ENCODE data around the gene ZFYVE19. TPM values are rescaled to one million over a fixed set of nuclear protein-coding genes. Genes with fewer than 3 reads are reported as not detected.

ZFYVE19 gene
- polyA plus RNA-seq, 2 donors = 22.5 to 45.5 TPM

DNA sequence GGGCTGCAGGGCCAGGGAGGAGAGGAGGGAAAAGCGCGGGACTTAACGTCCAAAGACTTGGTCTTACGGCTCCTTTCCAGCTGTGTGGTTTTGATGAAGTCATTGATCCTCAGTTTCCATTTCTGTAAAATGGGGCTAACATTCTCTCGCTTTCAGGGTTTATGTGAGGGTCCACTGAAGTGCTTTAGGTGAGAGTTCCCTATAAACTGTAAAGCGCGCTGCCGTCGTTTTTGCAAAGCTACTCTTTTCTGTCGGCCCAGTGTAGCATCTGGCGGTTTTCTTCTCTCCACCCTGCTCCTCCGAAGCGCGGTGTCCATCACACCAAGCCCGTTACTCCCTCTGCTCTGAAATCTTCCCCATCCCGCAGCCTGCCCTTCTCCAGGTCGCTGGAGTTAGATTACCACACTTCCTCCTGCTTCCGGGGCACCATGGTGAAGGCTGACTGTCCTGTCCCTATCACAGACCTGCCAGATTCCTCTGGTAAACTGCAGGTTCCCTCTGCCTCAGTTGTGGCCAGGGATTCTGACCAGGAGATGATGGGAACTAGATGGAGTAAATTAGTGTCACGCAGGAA is 1.1 kb downstream of the ZFYVE19 start:
- Histone ChIP-seq H3K9me3 (ENCODE audit: control insufficient read depth in 2 of 2, insufficient read depth in 1 of 2, low read depth in 1 of 2, low read length in 1 of 2) (no peaks in the 10 kb centered on the region), H3K27me3 (ENCODE audit: control insufficient read depth in 1 of 2, insufficient read depth in 2 of 2, low read length in 2 of 2) (no peaks in the 10 kb centered on the region), H3K4me3 (ENCODE audit: low read depth in 1 of 2, low read length in 2 of 2) (peak overlapping the region; percentile 93 to 98), H3K4me1 (ENCODE audit: control insufficient read depth in 2 of 2, insufficient read depth in 2 of 2, low read length in 1 of 2) (peaks cover 2% of the 10 kb centered on the region in 2 donors), H3K27ac (ENCODE audit: low read depth in 2 of 2, low read length in 1 of 2) (peak overlapping the region; percentile 72 to 80), H3K36me3 (ENCODE audit: control insufficient read depth in 2 of 2, insufficient read depth in 2 of 2, low read length in 1 of 2) (peaks cover 3 to 22% of the 10 kb centered on the region in 2 donors)
- 19 to 57% methylated on average over 19 of the region's 19 CpGs for WGBS, 2 donors

DNA sequence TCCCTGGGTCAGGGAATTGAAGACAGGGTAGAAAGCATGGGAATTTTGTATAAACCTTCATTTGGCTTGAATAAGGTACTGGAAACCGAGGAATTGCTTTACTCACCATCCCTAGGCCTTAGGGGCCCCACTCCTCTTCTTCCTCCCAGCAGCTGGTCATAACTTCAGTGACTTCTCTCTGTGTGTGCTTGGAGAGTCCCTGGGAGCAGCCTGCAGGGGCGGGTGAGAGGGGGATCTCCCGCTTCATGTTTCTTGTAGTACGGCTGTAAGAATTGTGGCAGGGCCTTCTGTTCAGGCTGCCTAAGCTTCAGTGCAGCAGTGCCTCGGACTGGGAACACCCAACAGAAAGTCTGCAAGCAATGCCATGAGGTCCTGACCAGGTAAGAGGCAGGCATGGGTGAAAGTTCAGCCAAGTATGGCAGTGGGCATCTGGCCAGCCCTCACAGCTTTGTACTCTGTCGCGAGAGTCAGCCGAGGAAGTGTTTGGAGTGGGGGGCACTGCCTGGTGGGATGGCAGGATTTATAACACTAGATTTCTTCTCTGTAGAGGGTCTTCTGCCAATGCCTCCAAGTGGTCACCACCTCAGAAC is 2.1 kb downstream of the ZFYVE19 start:
- 75 to 76% methylated on average over 8 of the region's 8 CpGs for WGBS, 2 donors

DNA sequence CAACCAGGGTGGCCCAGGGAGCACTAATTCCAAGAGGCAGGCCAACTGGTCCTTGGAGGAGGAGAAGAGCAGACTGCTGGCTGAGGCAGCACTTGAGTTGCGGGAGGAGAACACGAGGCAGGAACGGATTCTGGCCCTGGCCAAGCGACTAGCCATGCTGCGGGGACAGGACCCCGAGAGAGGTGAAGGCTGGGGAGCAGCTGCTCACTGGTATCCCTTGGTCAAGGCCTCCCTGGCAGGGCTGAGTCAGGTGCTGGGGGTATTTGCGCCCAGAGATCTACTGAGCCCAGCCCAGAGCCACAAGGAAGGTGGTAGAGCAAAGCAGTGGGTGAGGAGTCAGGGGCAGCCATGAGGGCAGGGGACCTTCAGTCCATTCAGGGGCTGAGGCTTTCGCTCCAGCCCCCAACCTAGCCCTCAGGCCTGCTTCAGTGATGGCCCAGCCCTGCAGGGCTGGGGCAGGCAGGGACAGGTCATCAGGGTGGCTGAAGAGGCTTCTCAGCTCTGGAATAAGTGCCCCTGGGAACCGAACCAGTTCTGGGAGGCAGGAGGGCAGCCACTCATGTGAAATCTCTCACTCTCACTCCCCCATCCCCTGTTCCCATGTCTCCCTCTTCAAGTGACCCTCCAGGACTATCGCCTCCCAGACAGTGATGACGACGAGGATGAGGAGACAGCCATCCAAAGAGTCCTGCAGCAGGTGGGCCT is 6.0 kb downstream of the ZFYVE19 start:
- Histone ChIP-seq H3K27ac (ENCODE audit: low read depth in 2 of 2, low read length in 1 of 2) (no peak overlapping the region), H3K9me3 (ENCODE audit: control insufficient read depth in 2 of 2, insufficient read depth in 1 of 2, low read depth in 1 of 2, low read length in 1 of 2) (no peaks in the 10 kb centered on the region), H3K4me1 (ENCODE audit: control insufficient read depth in 2 of 2, insufficient read depth in 2 of 2, low read length in 1 of 2) (peaks cover 0 to 2% of the 10 kb centered on the region in 2 donors), H3K27me3 (ENCODE audit: control insufficient read depth in 1 of 2, insufficient read depth in 2 of 2, low read length in 2 of 2) (no peaks in the 10 kb centered on the region), H3K36me3 (ENCODE audit: control insufficient read depth in 2 of 2, insufficient read depth in 2 of 2, low read length in 1 of 2) (peaks cover 3 to 37% of the 10 kb centered on the region in 2 donors), H3K4me3 (ENCODE audit: low read depth in 1 of 2, low read length in 2 of 2) (no peak overlapping the region)
- WGBS, 2 donors = 95 to 96% methylated on average over 12 of the region's 12 CpGs

More for the DNA sequence above, 2.1 kb downstream of the ZFYVE19 start:
- H3K4me3 ChIP-seq (ENCODE audit: low read depth in 1 of 2, low read length in 2 of 2) = no peak overlapping the region
- no peaks in the 10 kb centered on the region for H3K9me3 ChIP-seq (ENCODE audit: control insufficient read depth in 2 of 2, insufficient read depth in 1 of 2, low read depth in 1 of 2, low read length in 1 of 2)
- peaks cover 3 to 32% of the 10 kb centered on the region in 2 donors for H3K36me3 ChIP-seq (ENCODE audit: control insufficient read depth in 2 of 2, insufficient read depth in 2 of 2, low read length in 1 of 2)
- H3K4me1 ChIP-seq (ENCODE audit: control insufficient read depth in 2 of 2, insufficient read depth in 2 of 2, low read length in 1 of 2) = peaks cover 2% of the 10 kb centered on the region in 2 donors
- no peak overlapping the region for H3K27ac ChIP-seq (ENCODE audit: low read depth in 2 of 2, low read length in 1 of 2)
- H3K27me3 ChIP-seq (ENCODE audit: control insufficient read depth in 1 of 2, insufficient read depth in 2 of 2, low read length in 2 of 2) = no peaks in the 10 kb centered on the region

DNA sequence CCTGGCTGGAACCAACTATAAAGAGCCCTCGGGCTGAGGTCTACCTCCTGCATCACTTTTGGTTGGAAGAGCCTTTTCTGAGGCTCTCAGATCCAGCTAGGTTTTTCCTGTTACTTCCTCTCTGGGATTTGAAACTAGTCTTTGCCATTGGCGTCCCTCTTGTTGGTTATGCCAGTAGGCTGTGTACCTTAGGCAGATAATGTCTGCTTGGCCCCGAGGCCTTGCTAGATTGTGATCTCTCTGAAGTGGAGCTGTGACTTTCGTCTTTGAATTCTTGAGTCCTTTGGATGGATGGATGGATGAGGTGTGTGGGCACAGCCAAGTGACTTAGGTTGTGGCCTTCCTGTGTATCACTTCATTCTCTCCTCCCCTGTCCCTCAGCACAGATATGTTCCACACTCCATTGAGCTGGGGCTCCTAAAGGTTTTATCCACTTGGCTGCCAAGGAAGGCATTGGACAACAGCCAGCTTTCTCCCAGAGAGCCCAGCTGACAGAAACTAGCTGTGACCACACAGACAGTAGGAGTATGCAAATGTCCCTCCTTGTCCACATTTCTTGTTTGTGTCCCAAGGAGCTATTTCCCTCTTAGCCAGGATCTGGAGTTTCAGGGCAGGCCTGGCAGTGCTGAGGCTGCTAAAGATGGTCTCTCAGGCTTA is 8.3 kb downstream of the ZFYVE19 start:
- H3K4me1 ChIP-seq (ENCODE audit: control insufficient read depth in 2 of 2, insufficient read depth in 2 of 2, low read length in 1 of 2) = no peaks in the 10 kb centered on the region
- H3K4me3 ChIP-seq (ENCODE audit: low read depth in 1 of 2, low read length in 2 of 2) = no peak overlapping the region
- no peaks in the 10 kb centered on the region for H3K9me3 ChIP-seq (ENCODE audit: control insufficient read depth in 2 of 2, insufficient read depth in 1 of 2, low read depth in 1 of 2, low read length in 1 of 2)
- H3K27me3 ChIP-seq (ENCODE audit: control insufficient read depth in 1 of 2, insufficient read depth in 2 of 2, low read length in 2 of 2) = no peaks in the 10 kb centered on the region
- H3K36me3 ChIP-seq (ENCODE audit: control insufficient read depth in 2 of 2, insufficient read depth in 2 of 2, low read length in 1 of 2) = peaks cover 0 to 26% of the 10 kb centered on the region in 2 donors
- WGBS, 2 donors = 73 to 88% methylated on average over 4 of the region's 4 CpGs
- no peak overlapping the region for H3K27ac ChIP-seq (ENCODE audit: low read depth in 2 of 2, low read length in 1 of 2)

DNA sequence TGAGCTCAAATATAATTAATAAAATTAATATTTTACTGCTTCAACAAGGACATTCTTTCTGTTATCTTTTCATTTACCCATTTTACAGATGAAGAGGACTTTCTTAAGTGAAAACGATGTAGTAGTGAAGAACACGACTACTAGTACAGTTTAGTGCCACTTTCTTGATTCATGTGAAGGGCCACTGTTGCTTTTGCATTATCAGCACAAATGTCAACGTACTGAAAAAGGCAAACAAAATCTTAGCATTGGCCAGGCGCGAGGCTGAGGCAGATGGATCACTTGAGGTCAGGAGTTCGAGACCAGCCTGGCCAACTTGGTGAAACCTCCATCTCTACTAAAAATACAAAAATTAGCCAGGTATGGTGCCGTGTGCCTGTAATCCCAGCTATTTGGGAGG is 12.2 kb downstream of the ZFYVE19 start:
- WGBS, 2 donors = 72 to 74% methylated on average over 7 of the region's 7 CpGs

DNA sequence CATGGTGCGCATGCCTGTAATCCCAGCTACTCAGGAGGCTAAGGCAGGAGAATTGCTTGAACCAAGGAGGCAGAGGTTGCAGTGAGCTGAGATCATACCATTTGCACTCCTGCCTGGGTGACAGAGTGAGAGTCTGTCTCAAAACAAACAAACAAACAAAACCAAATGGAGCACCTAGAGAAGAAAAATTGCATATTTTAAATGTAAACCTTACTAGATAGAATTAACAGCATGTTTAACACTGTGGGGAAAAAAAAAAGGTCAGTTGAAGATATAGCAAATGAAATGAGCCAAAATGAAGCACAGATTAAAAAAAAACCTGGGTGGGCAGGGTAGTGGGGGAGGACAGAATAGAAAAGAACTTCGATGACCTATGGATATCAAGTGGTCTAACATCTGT is 14.3 kb downstream of the ZFYVE19 start:
- H3K36me3 ChIP-seq (ENCODE audit: control insufficient read depth in 2 of 2, insufficient read depth in 2 of 2, low read length in 1 of 2) = no peaks in the 10 kb centered on the region
- no peak overlapping the region for H3K27ac ChIP-seq (ENCODE audit: low read depth in 2 of 2, low read length in 1 of 2)
- H3K27me3 ChIP-seq (ENCODE audit: control insufficient read depth in 1 of 2, insufficient read depth in 2 of 2, low read length in 2 of 2) = no peaks in the 10 kb centered on the region
- no peak overlapping the region for H3K4me3 ChIP-seq (ENCODE audit: low read depth in 1 of 2, low read length in 2 of 2)
- WGBS, 2 donors = 90 to 93% methylated on average over 2 of the region's 2 CpGs
- H3K4me1 ChIP-seq (ENCODE audit: control insufficient read depth in 2 of 2, insufficient read depth in 2 of 2, low read length in 1 of 2) = no peaks in the 10 kb centered on the region
- no peaks in the 10 kb centered on the region for H3K9me3 ChIP-seq (ENCODE audit: control insufficient read depth in 2 of 2, insufficient read depth in 1 of 2, low read depth in 1 of 2, low read length in 1 of 2)

More for the DNA sequence above, 12.2 kb downstream of the ZFYVE19 start:
- Histone ChIP-seq H3K36me3 (ENCODE audit: control insufficient read depth in 2 of 2, insufficient read depth in 2 of 2, low read length in 1 of 2) (peaks cover 0 to 5% of the 10 kb centered on the region in 2 donors), H3K27ac (ENCODE audit: low read depth in 2 of 2, low read length in 1 of 2) (no peak overlapping the region), H3K4me1 (ENCODE audit: control insufficient read depth in 2 of 2, insufficient read depth in 2 of 2, low read length in 1 of 2) (no peaks in the 10 kb centered on the region), H3K9me3 (ENCODE audit: control insufficient read depth in 2 of 2, insufficient read depth in 1 of 2, low read depth in 1 of 2, low read length in 1 of 2) (no peaks in the 10 kb centered on the region), H3K27me3 (ENCODE audit: control insufficient read depth in 1 of 2, insufficient read depth in 2 of 2, low read length in 2 of 2) (no peaks in the 10 kb centered on the region), H3K4me3 (ENCODE audit: low read depth in 1 of 2, low read length in 2 of 2) (no peak overlapping the region)

DNA sequence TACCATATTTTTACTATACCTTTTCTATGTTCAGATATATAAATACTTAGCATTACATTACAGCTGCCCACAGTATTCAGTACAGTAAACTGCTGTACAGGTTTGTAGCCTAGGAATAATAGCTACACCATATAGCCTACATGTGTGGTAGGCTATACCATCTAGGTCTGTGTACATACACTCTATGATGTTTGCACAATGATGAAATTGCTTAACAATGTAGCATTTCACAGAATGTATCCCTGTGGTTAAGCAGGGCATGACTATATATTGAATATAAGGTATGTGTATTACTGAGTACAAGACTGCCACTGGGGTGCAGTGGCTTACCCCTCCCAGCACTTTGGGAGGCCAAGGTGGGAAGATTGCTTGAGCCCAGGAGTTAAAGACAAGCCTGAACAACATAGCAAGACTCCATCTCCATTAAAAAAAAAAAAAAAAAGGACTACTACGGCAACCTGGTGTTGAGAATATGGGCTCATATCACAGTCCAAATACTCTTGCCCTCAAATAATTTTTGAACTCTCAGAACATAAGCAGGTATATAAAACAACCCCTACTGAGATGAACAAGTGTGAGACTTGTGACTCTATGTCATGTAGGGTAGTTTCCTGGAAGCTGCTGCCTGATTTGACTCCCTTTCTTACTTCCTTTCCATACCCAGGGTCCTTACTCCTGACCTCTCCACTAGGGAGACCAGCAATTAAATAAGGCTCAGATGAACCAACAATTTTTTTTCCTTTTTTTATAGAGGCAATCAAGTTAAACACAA is 16.9 kb downstream of the ZFYVE19 start:
- Histone ChIP-seq H3K4me1 (ENCODE audit: control insufficient read depth in 2 of 2, insufficient read depth in 2 of 2, low read length in 1 of 2) (no peaks in the 10 kb centered on the region), H3K27me3 (ENCODE audit: control insufficient read depth in 1 of 2, insufficient read depth in 2 of 2, low read length in 2 of 2) (no peaks in the 10 kb centered on the region), H3K36me3 (ENCODE audit: control insufficient read depth in 2 of 2, insufficient read depth in 2 of 2, low read length in 1 of 2) (no peaks in the 10 kb centered on the region), H3K4me3 (ENCODE audit: low read depth in 1 of 2, low read length in 2 of 2) (no peak overlapping the region), H3K9me3 (ENCODE audit: control insufficient read depth in 2 of 2, insufficient read depth in 1 of 2, low read depth in 1 of 2, low read length in 1 of 2) (no peaks in the 10 kb centered on the region), H3K27ac (ENCODE audit: low read depth in 2 of 2, low read length in 1 of 2) (no peak overlapping the region)
- WGBS, 2 donors = 90 to 91% methylated on average over 1 of the region's 1 CpG

DNA sequence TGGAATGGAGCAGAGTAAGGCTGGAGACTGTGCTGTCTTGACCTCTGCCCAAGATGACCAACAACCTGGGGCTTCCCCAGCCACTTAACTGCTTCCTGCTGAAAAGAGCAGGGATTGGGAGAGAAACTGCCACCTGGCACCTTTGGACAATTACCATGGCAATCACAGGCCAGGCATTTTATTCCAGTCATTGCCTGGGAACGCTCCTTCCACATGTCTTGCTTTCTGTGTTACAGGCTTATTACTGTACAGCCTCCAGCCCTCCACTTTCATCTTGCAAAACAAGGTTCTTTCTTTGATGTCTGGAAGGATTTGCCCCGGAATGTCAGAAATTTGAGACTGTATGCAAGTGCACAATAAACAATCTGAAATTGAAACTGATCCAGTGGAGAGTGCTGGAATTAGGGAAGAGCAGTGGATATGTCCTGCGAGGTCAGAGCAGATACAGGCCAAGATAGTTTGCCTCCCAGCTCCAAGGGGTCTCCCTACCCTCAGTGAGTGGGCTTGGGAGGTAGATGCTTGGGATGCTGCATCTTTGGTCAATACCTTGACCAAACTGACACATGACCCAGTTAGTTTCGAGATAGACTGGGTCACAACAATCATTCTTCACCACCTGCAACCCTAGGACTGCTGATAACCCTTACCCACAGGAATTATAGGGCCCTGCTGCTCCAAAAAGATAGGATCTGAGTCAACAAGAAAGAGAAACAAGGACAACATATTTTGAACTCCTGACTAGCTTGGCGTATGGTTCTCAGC is 19.0 kb downstream of the ZFYVE19 start:
- H3K36me3 ChIP-seq (ENCODE audit: control insufficient read depth in 2 of 2, insufficient read depth in 2 of 2, low read length in 1 of 2) = no peaks in the 10 kb centered on the region
- WGBS, 2 donors = 54 to 59% methylated on average over 5 of the region's 5 CpGs
- H3K4me3 ChIP-seq (ENCODE audit: low read depth in 1 of 2, low read length in 2 of 2) = no peak overlapping the region
- H3K9me3 ChIP-seq (ENCODE audit: control insufficient read depth in 2 of 2, insufficient read depth in 1 of 2, low read depth in 1 of 2, low read length in 1 of 2) = no peaks in the 10 kb centered on the region
- H3K4me1 ChIP-seq (ENCODE audit: control insufficient read depth in 2 of 2, insufficient read depth in 2 of 2, low read length in 1 of 2) = no peaks in the 10 kb centered on the region
- no peak overlapping the region for H3K27ac ChIP-seq (ENCODE audit: low read depth in 2 of 2, low read length in 1 of 2)
- H3K27me3 ChIP-seq (ENCODE audit: control insufficient read depth in 1 of 2, insufficient read depth in 2 of 2, low read length in 2 of 2) = no peaks in the 10 kb centered on the region
